Mucosa of gallbladder (tissue), 1 donor: ENCODE measurements around the gene YEATS2. TPM values are rescaled to one million over a fixed set of nuclear protein-coding genes. Genes with fewer than 3 reads are reported as not detected.
"Not testable (repeated sequence)": the region's sequence is repeated elsewhere in the genome, so short reads cannot be mapped to it uniquely, and the experiment has no call there.

Experiments
- DNase-seq: peaks from one replicate; pipeline ENCODE4 v3.0.0-alpha.2; 2020; ENCODE audit warnings: low spot score
- total RNA-seq: library from RNA; stranded (reverse); gene quantifications from one replicate; pipeline ENCODE4 v1.2.1, GENCODE V29; 2021
- donor health status: DM: no; HTN: no; CAD: no.

Gene YEATS2
- total RNA-seq = 20.7 TPM

GRCh38 chr3:183697610-183698317, at the start of gene YEATS2:
Gene YEATS2 (plus strand): TSS chr3:183697797. CDS start chr3:183715163, 17,366 bp downstream.
- DNase-seq = peak; percentile 54

- DNase-seq = no peak
These were observed 47.0 kb upstream of the YEATS2 start for GRCh38 chr3:183650554-183650953.

- no peak for DNase-seq
These were observed 44.2 kb upstream of the YEATS2 start for GRCh38 chr3:183653209-183654064.

GRCh38 chr3:183654727-183655126, 42.9 kb upstream of the YEATS2 start:
- no peak for DNase-seq

- no peak for DNase-seq
These were observed 35.5 kb upstream of the YEATS2 start for GRCh38 chr3:183662099-183662498.

GRCh38 chr3:183664913-183665381, 32.6 kb upstream of the YEATS2 start:
- DNase-seq = no peak

- DNase-seq = no peak
These were observed 17.5 kb upstream of the YEATS2 start for GRCh38 chr3:183680061-183680460.

- DNase-seq = no peak
These were observed 9.9 kb upstream of the YEATS2 start for GRCh38 chr3:183687705-183688104.

- DNase-seq = no peak
These were observed 8.7 kb upstream of the YEATS2 start for GRCh38 chr3:183688874-183689273.

GRCh38 chr3:183689621-183690020, 8.0 kb upstream of the YEATS2 start:
- not testable (repeated sequence) for DNase-seq

GRCh38 chr3:183690402-183690995, 7.1 kb upstream of the YEATS2 start:
- DNase-seq = no peak

GRCh38 chr3:183692436-183692835, 5.2 kb upstream of the YEATS2 start:
- no peak for DNase-seq

- DNase-seq = no peak
These were observed 1.8 kb upstream of the YEATS2 start for GRCh38 chr3:183695569-183696364.

- no peak for DNase-seq
These were observed 431 bp upstream of the YEATS2 start for GRCh38 chr3:183697123-183697609.

GRCh38 chr3:183698318-183698751, 738 bp downstream of the YEATS2 start:
- DNase-seq = peak; percentile 13

- DNase-seq = no peak
These were observed 1.2 kb downstream of the YEATS2 start for GRCh38 chr3:183698756-183699155.

GRCh38 chr3:183699238-183699947, 1.8 kb downstream of the YEATS2 start:
- no peak for DNase-seq

GRCh38 chr3:183701744-183702143, 4.1 kb downstream of the YEATS2 start:
- DNase-seq = no peak

GRCh38 chr3:183703892-183704291, 6.3 kb downstream of the YEATS2 start:
- not testable (repeated sequence) for DNase-seq

- DNase-seq = no peak
These were observed 12.6 kb downstream of the YEATS2 start for GRCh38 chr3:183710231-183710630.

GRCh38 chr3:183711516-183711915, 13.9 kb downstream of the YEATS2 start:
- DNase-seq = no peak
